IMR-90 (cell line): ENCODE results near the gene DGLUCY. TPM values are rescaled to one million over a fixed set of nuclear protein-coding genes. Genes with fewer than 3 reads are reported as not detected.

Experiments used
- ATAC-seq: fragments of 200-7000 bp; cut with Tn5 transposase; 2 replicates; pipeline ENCODE4 v1.9.1; 2020; ENCODE audit warnings: low read depth, mild to moderate bottlenecking, moderate library complexity
- BruUV-seq: library from RNA; stranded (reverse); fragments of 400-500 nt; replicated peaks from 2 replicates; lab custom pipeline; 2021; lab: Mats Ljungman, UMichigan
- CTCF ChIA-PET: fragments of 300-600 bp; formaldehyde crosslinking; extraction: SDS; loops from one replicate; lab custom pipeline; 2021; ENCODE audit warnings: antibody characterized with exemption; lab: Yijun Ruan, JAX
- POLR2A ChIA-PET: fragments of 300-600 bp; sonication (Branson Sonifier 250); formaldehyde crosslinking; loops from one replicate; lab custom pipeline; 2022; ENCODE audit warnings: antibody characterized with exemption; ENCODE audit not compliant: unreplicated experiment; lab: Charles Lee
- DNase-seq: peaks from one replicate; pipeline ENCODE4 v3.0.0; 2013
- H2AFZ ChIP-seq: replicated peaks from 2 replicates; pipeline ENCODE3; 2013; ENCODE audit warnings: low read length, mild to moderate bottlenecking; ENCODE audit not compliant: poor library complexity
- H2AK5ac ChIP-seq: 2 replicates; pipeline ENCODE4 v1.6.1; 2013; ENCODE audit warnings: low read depth, low read length, inconsistent platforms
- H2AK9ac ChIP-seq: replicated peaks from 2 replicates; pipeline ENCODE3; 2013; ENCODE audit warnings: mild to moderate bottlenecking, low read depth, low read length, moderate library complexity; ENCODE audit not compliant: poor library complexity
- H2BK120ac ChIP-seq: 2 replicates; pipeline ENCODE4 v1.6.1; 2013; ENCODE audit warnings: low read depth, low read length, inconsistent platforms
- H2BK15ac ChIP-seq: 3 replicates; pipeline ENCODE4 v1.6.1; 2013; ENCODE audit warnings: low read depth, low read length, inconsistent platforms
- H2BK20ac ChIP-seq: 2 replicates; pipeline ENCODE4 v1.6.1; 2013; ENCODE audit warnings: low read depth, mild to moderate bottlenecking, inconsistent platforms, low read length, moderate library complexity
- H2BK5ac ChIP-seq: 2 replicates; pipeline ENCODE4 v1.6.1; 2013; ENCODE audit warnings: mild to moderate bottlenecking, low read depth, low read length, inconsistent platforms; ENCODE audit not compliant: poor library complexity, severe bottlenecking
- H3K14ac ChIP-seq: replicated peaks from 2 replicates; pipeline ENCODE4 v1.6.1; 2013; ENCODE audit warnings: low read depth, low read length, inconsistent platforms
- H3K18ac ChIP-seq: 2 replicates; pipeline ENCODE4 v1.6.1; 2013; ENCODE audit warnings: low read depth, low read length, control low read depth
- H3K23ac ChIP-seq: 2 replicates; pipeline ENCODE4 v1.6.1; 2013; ENCODE audit warnings: low read depth, low read length, inconsistent platforms
- H3K27ac ChIP-seq: 2 replicates; pipeline ENCODE4 v1.5.1; 2013; ENCODE audit warnings: mild to moderate bottlenecking, control low read depth, low read length; ENCODE audit not compliant: insufficient read depth
- H3K27me3 ChIP-seq: 2 replicates; pipeline ENCODE4 v1.6.1; 2013; ENCODE audit warnings: low read length; ENCODE audit not compliant: control insufficient read depth, insufficient read depth
- H3K36me3 ChIP-seq: 2 replicates; pipeline ENCODE4 v1.6.1; 2013; ENCODE audit warnings: low read length, mixed read lengths; ENCODE audit not compliant: control insufficient read depth, insufficient read depth
- H3K4ac ChIP-seq: 2 replicates; pipeline ENCODE4 v1.6.1; 2013; ENCODE audit warnings: low read depth, low read length, inconsistent platforms
- H3K4me1 ChIP-seq: 2 replicates; pipeline ENCODE4 v1.6.1; 2013; ENCODE audit warnings: low read length, mixed read lengths; ENCODE audit not compliant: control insufficient read depth, insufficient read depth
- H3K4me2 ChIP-seq: 2 replicates; pipeline ENCODE4 v1.6.1; 2013; ENCODE audit warnings: low read depth, mild to moderate bottlenecking, control low read depth, low read length, moderate library complexity
- H3K4me3 ChIP-seq: 2 replicates; pipeline ENCODE4 v1.5.1; 2013; ENCODE audit warnings: low read depth, mild to moderate bottlenecking, control low read depth, low read length, moderate library complexity; ENCODE audit not compliant: insufficient read depth
- H3K56ac ChIP-seq: 2 replicates; pipeline ENCODE4 v1.6.1; 2013; ENCODE audit warnings: low read length, inconsistent platforms; ENCODE audit not compliant: insufficient read depth; ENCODE audit errors: extremely low read depth
- H3K79me1 ChIP-seq, 2 experiments: 2 replicates each; pipeline ENCODE4 v1.6.1; 2013; ENCODE audit warnings: low read length in 2 of 2, inconsistent platforms in 1 of 2, low read depth in 1 of 2
- H3K9ac ChIP-seq: 2 replicates; pipeline ENCODE4 v1.6.1; 2013; ENCODE audit warnings: low read depth, low read length, control low read depth
- H3K9me1 ChIP-seq: 2 replicates; pipeline ENCODE4 v1.6.1; 2013; ENCODE audit warnings: low read length, inconsistent platforms; ENCODE audit not compliant: insufficient read depth
- H3K9me3 ChIP-seq: 2 replicates; pipeline ENCODE4 v1.6.1; 2013; ENCODE audit warnings: low read length; ENCODE audit not compliant: control insufficient read depth, insufficient read depth
- H4K20me1 ChIP-seq: 2 replicates; pipeline ENCODE4 v1.6.1; 2013; ENCODE audit warnings: low read length, inconsistent platforms; ENCODE audit not compliant: insufficient read depth
- H4K5ac ChIP-seq: 2 replicates; pipeline ENCODE4 v1.6.1; 2013; ENCODE audit warnings: mild to moderate bottlenecking, low read depth, low read length, control low read depth
- H4K8ac ChIP-seq, 2 experiments: 2 replicates each; pipeline ENCODE4 v1.6.1; 2013; ENCODE audit warnings: low read depth in 2 of 2, low read length in 2 of 2, control low read depth in 1 of 2, inconsistent platforms in 1 of 2
- H4K91ac ChIP-seq: 2 replicates; pipeline ENCODE4 v1.6.1; 2013; ENCODE audit warnings: low read depth, low read length, inconsistent platforms; ENCODE audit not compliant: insufficient read depth
- CEBPB ChIP-seq: IDR thresholded peaks from 2 replicates; pipeline ENCODE4 v1.6.1; 2012; ENCODE audit warnings: low read depth, low read length, improper control_type of control experiment
- CHD1 ChIP-seq: IDR thresholded peaks from 2 replicates; pipeline ENCODE4 v1.6.1; 2012; ENCODE audit warnings: low read depth, low read length, improper control_type of control experiment
- FOS ChIP-seq: fragments of 150-350 bp; IDR thresholded peaks from 2 replicates; pipeline ENCODE4 v1.6.1; 2016; ENCODE audit warnings: low read depth, low read length
- MAFK ChIP-seq: IDR thresholded peaks from 2 replicates; pipeline ENCODE4 v1.6.1; 2012; ENCODE audit warnings: low read depth, low read length, improper control_type of control experiment
- MAZ ChIP-seq: IDR thresholded peaks from 2 replicates; pipeline ENCODE4 v1.6.1; 2012; ENCODE audit warnings: low read depth, mild to moderate bottlenecking, low read length, improper control_type of control experiment, moderate library complexity, borderline replicate concordance
- NFE2L2 ChIP-seq: fragments of 150-350 bp; IDR thresholded peaks from 2 replicates; pipeline ENCODE4 v1.6.1; 2016; ENCODE audit warnings: low read depth, mild to moderate bottlenecking, low read length
- RAD21 ChIP-seq: IDR thresholded peaks from 2 replicates; pipeline ENCODE4 v1.6.1; 2012; ENCODE audit warnings: low read length, improper control_type of control experiment
- RCOR1 ChIP-seq: IDR thresholded peaks from 2 replicates; pipeline ENCODE4 v1.6.1; 2012; ENCODE audit warnings: mild to moderate bottlenecking, low read length, improper control_type of control experiment; ENCODE audit not compliant: insufficient replicate concordance
- RFX5 ChIP-seq: IDR thresholded peaks from 2 replicates; pipeline ENCODE4 v1.8.0; 2012; ENCODE audit warnings: low read depth, mild to moderate bottlenecking, low read length, moderate library complexity
- WGBS, 2 experiments: methylation state at CpG; one replicate each; pipeline versions ENCODE4 v1.1.5 to v1.1.7; 2013; ENCODE audit warnings: missing lambda C conversion rate in 2 of 2; ENCODE audit not compliant: insufficient read length in 1 of 2; ENCODE audit errors: extremely low coverage in 2 of 2; 5-methylcytosine and 5-hydroxymethylcytosine counted together
- dilution Hi-C: fragments of 300-500 bp; cut with HindIII; formaldehyde crosslinking; loops from one replicate; pipeline ENCODE4 v1.14.3; 2018; ENCODE audit warnings: low sequenced_read_pairs; ENCODE audit not compliant: unreplicated experiment
- in situ Hi-C: fragments of 300-500 bp; cut with MboI; formaldehyde crosslinking; loops from 3 replicates; pipeline ENCODE4 v1.14.3; 2019; ENCODE audit warnings: low sequenced_read_pairs, inconsistent platforms, mixed read lengths
- intact Hi-C: fragments of 100-400 bp; cut with micrococcal nuclease; formaldehyde crosslinking; loops from 2 replicates; pipeline ENCODE4 v1.10.0; 2022
- polyA plus RNA-seq, 3 experiments: library from polyadenylated mRNA; depleted of rRNA; stranded (reverse); fragments of >200 nt; gene quantifications; 2 replicates each; pipeline ENCODE4 v1.2.3, GENCODE V29; 2012; ENCODE audit warnings: low replicate concordance in 1 of 3
- total RNA-seq: library from RNA; depleted of rRNA; stranded (reverse); fragments of >200 nt; gene quantifications from 2 replicates; pipeline ENCODE4 v1.2.3, GENCODE V29; 2012
- TF ChIP-seq, protein P1 (sequence below): conservative IDR thresholded peaks from 2 replicates; pipeline ENCODE4 v1.5.1; 2012; ENCODE audit warnings: mild to moderate bottlenecking, low read depth, low read length, improper control_type of control experiment

The DGLUCY gene
- total and polyA plus RNA-seq, 2 of the 4 experiments (the other 2 are of a cell fraction): 8.5 to 13.3 TPM

DNA sequence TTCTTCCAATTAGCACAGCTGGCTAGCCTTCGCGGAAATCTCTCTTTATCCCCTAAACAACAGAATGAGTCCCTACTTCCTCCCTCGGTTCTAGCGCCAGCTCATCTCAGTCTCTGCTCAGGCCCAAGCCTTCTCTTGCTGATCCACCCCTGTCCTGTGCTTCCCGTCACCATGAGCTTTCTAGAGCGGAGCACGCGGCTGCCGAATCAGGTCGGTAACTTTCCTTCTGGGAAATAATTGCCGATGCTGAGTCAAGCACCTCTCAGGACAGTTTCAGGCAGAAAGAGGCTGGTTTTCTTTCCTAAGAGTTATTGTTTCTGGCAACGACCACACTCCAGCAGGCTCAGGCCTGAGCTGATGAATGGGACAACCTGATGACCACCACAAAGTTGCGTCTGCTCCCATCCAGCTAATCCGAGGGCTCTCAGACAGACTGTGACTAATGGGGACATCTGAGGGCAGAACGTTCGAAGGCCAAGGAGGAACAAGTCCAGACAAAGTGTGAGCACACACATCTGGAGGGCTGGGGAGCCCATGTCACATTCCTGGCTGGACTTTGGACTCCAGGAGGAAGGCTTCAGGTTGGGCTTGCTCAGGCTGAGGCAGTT, 144.2 kb downstream of the DGLUCY start:
- no peak overlapping the region; the same call in 1 of the 2 replicates for H3K23ac ChIP-seq
- no peak overlapping the region for H3K14ac ChIP-seq
- no peak overlapping the region for H3K4ac ChIP-seq
- H4K5ac ChIP-seq: no peak overlapping the region
- TF ChIP-seq RAD21 (no peak), NFE2L2 (no peak), MAZ (no peak), MAFK (no peak), FOS (no peak), RFX5 (no peak), CEBPB (no peak), CHD1 (no peak), RCOR1 (no peak)
- TF ChIP-seq, protein P1, sequence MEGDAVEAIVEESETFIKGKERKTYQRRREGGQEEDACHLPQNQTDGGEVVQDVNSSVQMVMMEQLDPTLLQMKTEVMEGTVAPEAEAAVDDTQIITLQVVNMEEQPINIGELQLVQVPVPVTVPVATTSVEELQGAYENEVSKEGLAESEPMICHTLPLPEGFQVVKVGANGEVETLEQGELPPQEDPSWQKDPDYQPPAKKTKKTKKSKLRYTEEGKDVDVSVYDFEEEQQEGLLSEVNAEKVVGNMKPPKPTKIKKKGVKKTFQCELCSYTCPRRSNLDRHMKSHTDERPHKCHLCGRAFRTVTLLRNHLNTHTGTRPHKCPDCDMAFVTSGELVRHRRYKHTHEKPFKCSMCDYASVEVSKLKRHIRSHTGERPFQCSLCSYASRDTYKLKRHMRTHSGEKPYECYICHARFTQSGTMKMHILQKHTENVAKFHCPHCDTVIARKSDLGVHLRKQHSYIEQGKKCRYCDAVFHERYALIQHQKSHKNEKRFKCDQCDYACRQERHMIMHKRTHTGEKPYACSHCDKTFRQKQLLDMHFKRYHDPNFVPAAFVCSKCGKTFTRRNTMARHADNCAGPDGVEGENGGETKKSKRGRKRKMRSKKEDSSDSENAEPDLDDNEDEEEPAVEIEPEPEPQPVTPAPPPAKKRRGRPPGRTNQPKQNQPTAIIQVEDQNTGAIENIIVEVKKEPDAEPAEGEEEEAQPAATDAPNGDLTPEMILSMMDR: no peak
- no peak overlapping the region for H2BK120ac ChIP-seq
- ChIA-PET POLR2A (no interaction called here), CTCF (no interaction called here)
- no peak overlapping the region for H3K18ac ChIP-seq
- ATAC-seq (no peak), DNase-seq (peak; percentile 12)
- peaks cover 3% of the 10 kb centered on the region; the same call in 1 of the 2 replicates for H3K9me3 ChIP-seq
- H3K4me3 ChIP-seq: no peak overlapping the region
- H4K20me1 ChIP-seq: no peaks in the 10 kb centered on the region
- WGBS, 2 experiments: 63% methylated on average over 10 of the region's 16 CpGs; no CpG with 5 or more reads in 1 of the 2 experiments
- H3K79me1 ChIP-seq: no peaks in the 10 kb centered on the region
- in situ Hi-C loops (no loop called here), intact Hi-C loops (no loop called here), dilution Hi-C loops (no loop called here)
- H3K4me1 ChIP-seq: no peaks in the 10 kb centered on the region
- no peak overlapping the region for H2BK15ac ChIP-seq
- peaks cover 21% of the 10 kb centered on the region; the same call in 1 of the 2 replicates for H3K27me3 ChIP-seq
- H2BK5ac ChIP-seq: no peak overlapping the region
- H3K9me1 ChIP-seq: no peaks in the 10 kb centered on the region
- BruUV-seq: no TSS peak
- no peak overlapping the region for H2AK9ac ChIP-seq
- no peak overlapping the region for H3K27ac ChIP-seq
- H2AK5ac ChIP-seq: no peak overlapping the region
- H3K9ac ChIP-seq: no peak overlapping the region
- no peak overlapping the region for H3K4me2 ChIP-seq
- peak overlapping the region; percentile 34 for H2AFZ ChIP-seq
- no peak overlapping the region for H2BK20ac ChIP-seq
- H4K8ac ChIP-seq: no peak overlapping the region
- H3K36me3 ChIP-seq: no peaks in the 10 kb centered on the region
- no peak overlapping the region for H3K56ac ChIP-seq
- no peak overlapping the region for H4K91ac ChIP-seq
